Thoracic aorta (tissue), 2 donors: ENCODE data around the gene FAAP20. TPM values are rescaled to one million over a fixed set of nuclear protein-coding genes. Genes with fewer than 3 reads are reported as not detected.

Source experiments
- ATAC-seq: fragments of 150-250 bp; one replicate; pipeline ENCODE4 v1.8.0; 2017; ENCODE audit warnings: low read depth; ENCODE audit not compliant: insufficient number of reproducible peaks, low FRiP score
- DNase-seq: peaks from one replicate; pipeline ENCODE4 v3.0.0-alpha.2; 2020; ENCODE audit warnings: low spot score
- H3K27ac ChIP-seq, 2 donors: fragments of 200-600 bp; sonication (generic); 1 replicate in 1 of 2; 2 replicates in 1 of 2; pipeline ENCODE4 v1.5.1; 2016; ENCODE audit warnings: mild to moderate bottlenecking in 2 of 2, moderate library complexity in 2 of 2
- H3K27me3 ChIP-seq: fragments of 200-600 bp; sonication (generic); replicated peaks from 2 replicates; pipeline ENCODE4 v1.6.0; 2016; ENCODE audit warnings: mild to moderate bottlenecking; ENCODE audit not compliant: insufficient read depth
- H3K36me3 ChIP-seq: fragments of 200-600 bp; sonication (generic); one replicate; pipeline ENCODE4 v1.5.1; 2016
- H3K4me1 ChIP-seq, 2 donors: fragments of 200-600 bp; sonication (generic); 1 replicate in 1 of 2; 2 replicates in 1 of 2; pipeline versions ENCODE4 v1.5.1 to v1.6.0; 2016; ENCODE audit warnings: low read depth in 2 of 2, mild to moderate bottlenecking in 1 of 2; ENCODE audit not compliant: control insufficient read depth in 1 of 2
- H3K4me3 ChIP-seq: fragments of 200-600 bp; sonication (generic); 2 replicates; pipeline ENCODE4 v1.5.1; 2016; ENCODE audit warnings: mild to moderate bottlenecking
- H3K9me3 ChIP-seq: fragments of 200-600 bp; sonication (generic); 2 replicates; pipeline ENCODE4 v1.5.1; 2016
- CTCF ChIP-seq: fragments of 200-600 bp; sonication (generic); IDR thresholded peaks from one replicate; pipeline ENCODE4 v1.5.1; 2019; ENCODE audit warnings: antibody characterized with exemption
- total RNA-seq, 2 donors: library from RNA; depleted of rRNA; stranded (reverse); fragments of >200 nt; gene quantifications; one replicate each; pipeline versions ENCODE4 v1.1.0 to v1.2.3, GENCODE V29; 2016

The FAAP20 gene
- total RNA-seq, 2 donors from 2014 or later = 29.1 to 52.6 TPM

GRCh38 chr1:2174348-2175054 lies 20.1 kb downstream of the FAAP20 start:
- no peak for DNase-seq
- peak overlapping the region; percentile 58 for H3K4me3 ChIP-seq
- H3K27ac ChIP-seq = no peak overlapping the region
- H3K36me3 ChIP-seq = no peaks in the 10 kb centered on the region
- H3K4me1 ChIP-seq = no peaks in the 10 kb centered on the region
- H3K9me3 ChIP-seq = no peaks in the 10 kb centered on the region
- TF ChIP-seq CTCF = peak; percentile 89
- ATAC-seq = no peak
- no peaks in the 10 kb centered on the region for H3K27me3 ChIP-seq

GRCh38 chr1:2173546-2174347 lies 20.8 kb downstream of the FAAP20 start:
- ATAC-seq (no peak), DNase-seq (no peak)
- Histone ChIP-seq H3K4me1 (no peaks in the 10 kb centered on the region), H3K27ac (no peak overlapping the region), H3K36me3 (no peaks in the 10 kb centered on the region), H3K4me3 (peak overlapping the region; percentile 58), H3K9me3 (no peaks in the 10 kb centered on the region), H3K27me3 (no peaks in the 10 kb centered on the region)
- no peak for TF ChIP-seq CTCF

- Histone ChIP-seq H3K4me1 (no peaks in the 10 kb centered on the region), H3K4me3 (no peak overlapping the region), H3K9me3 (no peaks in the 10 kb centered on the region), H3K27ac (no peak overlapping the region), H3K27me3 (no peaks in the 10 kb centered on the region), H3K36me3 (no peaks in the 10 kb centered on the region)
- ATAC-seq = no peak
- TF ChIP-seq CTCF = no peak
- DNase-seq = no peak
These were observed 21.9 kb downstream of the FAAP20 start for GRCh38 chr1:2172551-2173146.

GRCh38 chr1:2172012-2172411 lies 22.6 kb downstream of the FAAP20 start:
- no peak for DNase-seq
- Histone ChIP-seq H3K36me3 (no peaks in the 10 kb centered on the region), H3K27me3 (no peaks in the 10 kb centered on the region), H3K4me1 (no peaks in the 10 kb centered on the region), H3K9me3 (no peaks in the 10 kb centered on the region), H3K27ac (no peak overlapping the region), H3K4me3 (no peak overlapping the region)
- no peak for TF ChIP-seq CTCF
- no peak for ATAC-seq

GRCh38 chr1:2170211-2170610 lies 24.4 kb downstream of the FAAP20 start:
- H3K27ac ChIP-seq = no peak overlapping the region
- DNase-seq (no peak), ATAC-seq (no peak)
- H3K9me3 ChIP-seq = no peaks in the 10 kb centered on the region
- no peak for TF ChIP-seq CTCF
- H3K4me3 ChIP-seq = no peak overlapping the region
- no peaks in the 10 kb centered on the region for H3K36me3 ChIP-seq
- no peaks in the 10 kb centered on the region for H3K27me3 ChIP-seq
- H3K4me1 ChIP-seq = no peaks in the 10 kb centered on the region
